Endothelial cell of umbilical vein (primary cell): ENCODE results near the gene RTKN2. TPM values are rescaled to one million over a fixed set of nuclear protein-coding genes. Genes with fewer than 3 reads are reported as not detected.

Experiments
- BruUV-seq: library from RNA; stranded (reverse); fragments of 400-500 nt; replicated peaks from 2 replicates; lab custom pipeline; 2021; lab: Mats Ljungman, UMichigan
- CTCF ChIA-PET: fragments of 300-600, 350-600 bp; sonication (Branson Sonifier 250); formaldehyde crosslinking; loops from one replicate; lab custom pipeline; 2021; ENCODE audit warnings: antibody characterized with exemption, inconsistent platforms; lab: Charles Lee
- POLR2A ChIA-PET: fragments of 300-600, 350-600 bp; sonication (Branson Sonifier 250); formaldehyde crosslinking; loops from one replicate; lab custom pipeline; 2021; ENCODE audit warnings: antibody characterized with exemption, inconsistent platforms; lab: Charles Lee
- DNase-seq: peaks from one replicate; pipeline ENCODE4 v3.0.0-alpha.2; 2011; ENCODE audit warnings: low read depth, low spot score
- FAIRE-seq: peaks from 2 replicates; lab custom pipeline; 2011; peaks lifted over from hg19 to GRCh38; lab: Jason Lieb, UNC
- H2AFZ ChIP-seq: 2 replicates; pipeline ENCODE4 v1.6.0; 2012; ENCODE audit warnings: low read depth, low read length, control low read depth, inconsistent platforms
- H3K27ac ChIP-seq: 2 replicates; pipeline ENCODE4 v1.5.1; 2011; ENCODE audit warnings: low read depth, mild to moderate bottlenecking, control low read depth, low read length, moderate library complexity; ENCODE audit not compliant: insufficient read depth
- H3K27me3 ChIP-seq, 2 experiments: 2 replicates each; pipeline versions ENCODE4 v1.6.0 to v1.6.1; 2011; ENCODE audit warnings: low read length in 2 of 2, mixed read lengths in 1 of 2; ENCODE audit not compliant: control insufficient read depth in 2 of 2, insufficient read depth in 2 of 2
- H3K36me3 ChIP-seq, 2 experiments: 2 replicates in 1 of 2; 3 replicates in 1 of 2; pipeline ENCODE4 v1.5.1; 2011; ENCODE audit warnings: low read length in 2 of 2, mild to moderate bottlenecking in 1 of 2, moderate library complexity in 1 of 2; ENCODE audit not compliant: control insufficient read depth in 2 of 2, insufficient read depth in 2 of 2; ENCODE audit errors: extremely low read depth in 1 of 2
- H3K4me1 ChIP-seq: 3 replicates; pipeline ENCODE4 v1.5.1; 2011; ENCODE audit warnings: mild to moderate bottlenecking, low read length; ENCODE audit not compliant: control insufficient read depth, insufficient read depth; ENCODE audit errors: extremely low read depth
- H3K4me2 ChIP-seq: 2 replicates; pipeline ENCODE4 v1.6.1; 2011; ENCODE audit warnings: low read length, control low read depth, mixed read lengths; ENCODE audit not compliant: insufficient read depth
- H3K4me3 ChIP-seq, 3 experiments: fragments of 200-600 bp in 1 of 3; sonication (generic), shearing (Covaris generic) in 1 of 3; replicated peaks in 1 of 3; 2 replicates each; pipeline ENCODE4 v1.5.1; 2011 to 2016; ENCODE audit warnings: control low read depth in 3 of 3, low read length in 3 of 3, mild to moderate bottlenecking in 2 of 3, inconsistent platforms in 1 of 3, low read depth in 1 of 3, moderate library complexity in 1 of 3; ENCODE audit not compliant: insufficient read depth in 1 of 3
- H3K79me2 ChIP-seq: 2 replicates; pipeline ENCODE4 v1.6.0; 2012; ENCODE audit warnings: low read length, inconsistent platforms; ENCODE audit not compliant: control insufficient read depth, insufficient read depth
- H3K9ac ChIP-seq: replicated peaks from 2 replicates; pipeline ENCODE3; 2011; ENCODE audit warnings: low read length, control low read depth; ENCODE audit not compliant: insufficient read depth; ENCODE audit errors: extremely low read depth
- H3K9me1 ChIP-seq: replicated peaks from 3 replicates; pipeline ENCODE4 v1.6.0; 2011; ENCODE audit warnings: mild to moderate bottlenecking, low read length; ENCODE audit not compliant: control insufficient read depth, insufficient read depth; ENCODE audit errors: extremely low read depth
- H3K9me3 ChIP-seq: replicated peaks from 2 replicates; pipeline ENCODE4 v1.5.1; 2012; ENCODE audit warnings: low read length, inconsistent platforms; ENCODE audit not compliant: control insufficient read depth, insufficient read depth
- H4K20me1 ChIP-seq: replicated peaks from 2 replicates; pipeline ENCODE3; 2011; ENCODE audit warnings: mild to moderate bottlenecking, low read length; ENCODE audit not compliant: control insufficient read depth, insufficient read depth; ENCODE audit errors: extremely low read depth
- EZH2 ChIP-seq: IDR thresholded peaks from 2 replicates; pipeline ENCODE4 v1.6.1; 2012; ENCODE audit warnings: borderline replicate concordance, low read depth, mild to moderate bottlenecking, moderate library complexity, low read length, inconsistent platforms; ENCODE audit not compliant: severe bottlenecking
- MYC ChIP-seq: IDR thresholded peaks from one replicate; pipeline ENCODE4 v1.6.1; 2011; ENCODE audit warnings: mild to moderate bottlenecking, low read depth, low read length
- POLR2A ChIP-seq: IDR thresholded peaks from 2 replicates; pipeline ENCODE4 v1.6.1; 2012; ENCODE audit warnings: low read depth, mild to moderate bottlenecking, control low read depth, low read length
- dilution Hi-C: fragments of 300-500 bp; cut with MboI; formaldehyde crosslinking; loops from one replicate; pipeline ENCODE4 v1.15.0; 2019; ENCODE audit warnings: low sequenced_read_pairs; ENCODE audit not compliant: extremely low pct_ligation_motif_present
- intact Hi-C: fragments of 100-400 bp; cut with micrococcal nuclease; formaldehyde crosslinking; loops from one replicate; pipeline ENCODE4 v1.10.0; 2022
- polyA plus RNA-seq, 4 experiments: library from polyadenylated mRNA; depleted of rRNA in 3 of 4; stranded (reverse) in 3 of 4; unstranded in 1 of 4; fragments of >200 nt; gene quantifications; 2 replicates each; pipeline versions ENCODE4 v1.2.1 to v1.2.3, GENCODE V29; 2011 to 2012; ENCODE audit warnings: missing spikeins in 1 of 4
- total RNA-seq: library from RNA; stranded (reverse); gene quantifications from 2 replicates; pipeline ENCODE4 v1.2.3, GENCODE V29; 2021

Gene RTKN2
- total and polyA plus RNA-seq, 2 donors (not counting 3 experiments of a cell fraction or from before 2014, with no cell fraction given), result 0.65 to 4.8 TPM

DNA sequence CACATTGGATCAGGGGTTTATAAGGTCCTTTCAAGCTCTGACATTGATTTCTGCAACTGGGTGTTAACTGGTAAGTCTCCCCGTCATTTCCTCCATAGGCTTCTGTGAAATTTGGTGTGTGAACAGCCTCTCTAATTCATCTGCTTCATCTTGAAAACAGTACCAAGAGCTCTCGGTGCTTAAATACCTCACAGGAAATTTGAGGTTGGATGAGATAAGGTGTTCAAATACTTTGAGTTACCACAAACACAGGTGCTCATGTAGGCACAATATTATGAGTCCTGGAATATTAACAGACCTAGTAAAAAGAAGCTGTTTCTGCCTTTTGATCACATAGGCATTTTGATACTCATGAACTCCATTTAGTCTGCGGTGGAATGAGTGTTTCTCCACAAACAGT lies 85.2 kb downstream of the RTKN2 start:
- Histone ChIP-seq H3K9ac (no peak overlapping the region), H3K9me3 (no peaks in the 10 kb centered on the region), H3K27me3 (no peaks in the 10 kb centered on the region), H3K79me2 (no peaks in the 10 kb centered on the region), H3K36me3 (no peaks in the 10 kb centered on the region), H3K4me1 (no peaks in the 10 kb centered on the region), H3K4me3 (no peak overlapping the region), H3K27ac (no peak overlapping the region), H4K20me1 (no peaks in the 10 kb centered on the region), H2AFZ (no peak overlapping the region), H3K4me2 (no peak overlapping the region), H3K9me1 (no peaks in the 10 kb centered on the region)
- ChIA-PET POLR2A (no interaction called here), CTCF (no interaction called here)
- TF ChIP-seq MYC, result no peak
- no peak for TF ChIP-seq EZH2
- no TSS peak for BruUV-seq
- DNase-seq (no peak), FAIRE-seq (no peak)
- dilution Hi-C loops (no loop called here), intact Hi-C loops (no loop called here)

DNA sequence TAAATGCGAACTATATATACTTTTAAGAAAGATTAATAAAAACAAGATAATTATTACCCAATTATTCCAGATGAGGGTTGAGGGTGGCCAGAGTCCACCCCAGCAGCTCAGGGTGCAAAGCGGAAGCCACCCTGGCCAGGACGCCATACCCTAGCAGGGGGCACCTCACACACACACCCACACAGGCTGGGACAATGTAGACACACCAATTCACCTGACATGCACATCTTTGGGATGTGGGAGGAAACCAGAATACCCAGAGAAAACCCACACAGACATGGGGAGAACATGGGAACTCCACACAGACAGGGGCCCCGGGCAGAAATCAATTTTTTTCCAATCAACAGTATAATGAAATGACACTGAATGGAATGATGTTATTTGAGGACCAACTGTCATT lies 86.0 kb downstream of the RTKN2 start:
- dilution Hi-C loops, result no loop called here
- POLR2A ChIA-PET, result no interaction called here
- Histone ChIP-seq H3K9me1 (no peaks in the 10 kb centered on the region), H3K9ac (no peak overlapping the region), H4K20me1 (no peaks in the 10 kb centered on the region), H3K4me2 (no peak overlapping the region), H3K4me3 (no peak overlapping the region), H3K4me1 (no peaks in the 10 kb centered on the region), H3K9me3 (no peaks in the 10 kb centered on the region), H2AFZ (no peak overlapping the region), H3K27ac (no peak overlapping the region), H3K27me3 (no peaks in the 10 kb centered on the region), H3K36me3 (no peaks in the 10 kb centered on the region), H3K79me2 (no peaks in the 10 kb centered on the region)
- no peak for DNase-seq
- intact Hi-C loops, result no loop called here
- no peak for FAIRE-seq
- BruUV-seq, result no TSS peak
- CTCF ChIA-PET, result no interaction called here
- TF ChIP-seq POLR2A, result no peak
